AG10803 (cell line): Measurements from ENCODE around the gene ZC3H4.

ENCODE experiments used
- DNase-seq: peaks from one replicate; pipeline ENCODE4 v3.0.0; 2010; ENCODE audit warnings: low read depth
- H3K4me3 ChIP-seq: 2 replicates; pipeline ENCODE4 v1.5.1; 2011; ENCODE audit warnings: mild to moderate bottlenecking, low read length, control low read depth
- CTCF ChIP-seq: conservative IDR thresholded peaks from 2 replicates; pipeline ENCODE4 v1.5.1; 2011; ENCODE audit warnings: mild to moderate bottlenecking, low read length, control low read depth, inconsistent platforms

ZC3H4 gene

GRCh38 chr19:47111006-47111621 is 2.5 kb downstream of the ZC3H4 start:
- peak overlapping the region; percentile 94 for H3K4me3 ChIP-seq
- DNase-seq = no peak

GRCh38 chr19:47110521-47111005 is 3.0 kb downstream of the ZC3H4 start:
- H3K4me3 ChIP-seq = peak overlapping the region; percentile 94
- no peak for DNase-seq
- TF ChIP-seq CTCF = no peak

More at GRCh38 chr19:47111006-47111621, 2.5 kb downstream of the ZC3H4 start:
- no peak for TF ChIP-seq CTCF

GRCh38 chr19:47109541-47110375 is 3.8 kb downstream of the ZC3H4 start:
- TF ChIP-seq CTCF = no peak
- peak overlapping the region; percentile 94 for H3K4me3 ChIP-seq
- peak; percentile 47 for DNase-seq

GRCh38 chr19:47109177-47109540 is 4.4 kb downstream of the ZC3H4 start:
- H3K4me3 ChIP-seq = peak overlapping the region; percentile 94
- no peak for DNase-seq
- no peak for TF ChIP-seq CTCF

GRCh38 chr19:47107953-47108746 is 5.4 kb downstream of the ZC3H4 start:
- no peak overlapping the region for H3K4me3 ChIP-seq
- DNase-seq = peak; percentile 42

More at GRCh38 chr19:47107953-47108746, 5.4 kb downstream of the ZC3H4 start:
- no peak for TF ChIP-seq CTCF
